ENCODE data around the gene ARID1B.
A peak's percentile ranks its signal among the peaks of the same experiment; 100 is the strongest.

Gene ARID1B

GRCh38 chr6:157221817-157222175 is 444.6 kb downstream of the ARID1B start:
- Mint-ChIP-seq H3K4me3 (peak overlapping the region; percentile 76), H3K27ac (no peak overlapping the region), H3K36me3 (no peaks in the 10 kb centered on the region), H3K4me1 (peaks cover 24% of the 10 kb centered on the region), H3K9me3 (no peaks in the 10 kb centered on the region), H3K27me3 (no peaks in the 10 kb centered on the region)
- DNase-seq (ENCODE audit: low spot score in 2 of 2) (no peak), ATAC-seq (ENCODE audit: low read depth) (no peak)

GRCh38 chr6:157222201-157222981 is 445.2 kb downstream of the ARID1B start:
- H3K27me3 Mint-ChIP-seq = peaks cover 2% of the 10 kb centered on the region
- peak overlapping the region; percentile 87 for H3K4me3 Mint-ChIP-seq
- ATAC-seq (ENCODE audit: low read depth) (peak; percentile 17), DNase-seq (ENCODE audit: low spot score in 2 of 2) (no peak)
- H3K9me3 Mint-ChIP-seq = no peaks in the 10 kb centered on the region
- H3K36me3 Mint-ChIP-seq = no peaks in the 10 kb centered on the region
- peaks cover 29% of the 10 kb centered on the region for H3K4me1 Mint-ChIP-seq
- peak overlapping the region; percentile 9 for H3K27ac Mint-ChIP-seq

GRCh38 chr6:157223021-157223430 is 445.8 kb downstream of the ARID1B start:
- Mint-ChIP-seq H3K4me3 (peak overlapping the region; percentile 87), H3K4me1 (peaks cover 34% of the 10 kb centered on the region), H3K9me3 (no peaks in the 10 kb centered on the region), H3K27me3 (peaks cover 2% of the 10 kb centered on the region), H3K27ac (peak overlapping the region; percentile 9), H3K36me3 (no peaks in the 10 kb centered on the region)
- DNase-seq (ENCODE audit: low spot score in 2 of 2) (peak in 1 of 2 donors; percentile 42), ATAC-seq (ENCODE audit: low read depth) (peak; percentile 56)

- DNase-seq (ENCODE audit: low spot score in 2 of 2) = no peak
- peaks cover 34% of the 10 kb centered on the region for H3K4me1 Mint-ChIP-seq
- peaks cover 2% of the 10 kb centered on the region for H3K27me3 Mint-ChIP-seq
- no peaks in the 10 kb centered on the region for H3K36me3 Mint-ChIP-seq
- H3K4me3 Mint-ChIP-seq = peak overlapping the region; percentile 87
- peak; percentile 7 for ATAC-seq (ENCODE audit: low read depth)
- H3K27ac Mint-ChIP-seq = no peak overlapping the region
- no peaks in the 10 kb centered on the region for H3K9me3 Mint-ChIP-seq
Measured at GRCh38 chr6:157223511-157223910, 446.3 kb downstream of the ARID1B start.

- no peaks in the 10 kb centered on the region for H3K36me3 Mint-ChIP-seq
Measured at GRCh38 chr6:157224178-157224950, 447.2 kb downstream of the ARID1B start.

GRCh38 chr6:157224951-157225574 is 447.9 kb downstream of the ARID1B start:
- H3K27me3 Mint-ChIP-seq = peaks cover 8% of the 10 kb centered on the region
- ATAC-seq (ENCODE audit: low read depth) (no peak), DNase-seq (ENCODE audit: low spot score in 2 of 2) (no peak)
- H3K9me3 Mint-ChIP-seq = no peaks in the 10 kb centered on the region
- H3K27ac Mint-ChIP-seq = no peak overlapping the region
- H3K4me1 Mint-ChIP-seq = peaks cover 40% of the 10 kb centered on the region
- no peak overlapping the region for H3K4me3 Mint-ChIP-seq
- no peaks in the 10 kb centered on the region for H3K36me3 Mint-ChIP-seq

More at GRCh38 chr6:157224178-157224950, 447.2 kb downstream of the ARID1B start:
- H3K27me3 Mint-ChIP-seq = peaks cover 5% of the 10 kb centered on the region
- H3K27ac Mint-ChIP-seq = no peak overlapping the region
- peak; percentile 46 for ATAC-seq (ENCODE audit: low read depth)
- no peaks in the 10 kb centered on the region for H3K9me3 Mint-ChIP-seq
- peak overlapping the region; percentile 87 for H3K4me3 Mint-ChIP-seq
- peaks cover 37% of the 10 kb centered on the region for H3K4me1 Mint-ChIP-seq
- peak in 1 of 2 donors; percentile 49 for DNase-seq (ENCODE audit: low spot score in 2 of 2)

- H3K4me1 Mint-ChIP-seq = peaks cover 40% of the 10 kb centered on the region
- H3K36me3 Mint-ChIP-seq = no peaks in the 10 kb centered on the region
- no peak overlapping the region for H3K4me3 Mint-ChIP-seq
- DNase-seq (ENCODE audit: low spot score in 2 of 2) (no peak), ATAC-seq (ENCODE audit: low read depth) (no peak)
- H3K27ac Mint-ChIP-seq = no peak overlapping the region
- peaks cover 8% of the 10 kb centered on the region for H3K27me3 Mint-ChIP-seq
- no peaks in the 10 kb centered on the region for H3K9me3 Mint-ChIP-seq
Measured at GRCh38 chr6:157225575-157225995, 448.4 kb downstream of the ARID1B start.

GRCh38 chr6:157226026-157226625 is 448.9 kb downstream of the ARID1B start:
- ATAC-seq (ENCODE audit: low read depth) (no peak), DNase-seq (ENCODE audit: low spot score in 2 of 2) (no peak)
- Mint-ChIP-seq H3K4me3 (no peak overlapping the region), H3K27me3 (peaks cover 8% of the 10 kb centered on the region), H3K27ac (no peak overlapping the region), H3K9me3 (no peaks in the 10 kb centered on the region), H3K36me3 (no peaks in the 10 kb centered on the region), H3K4me1 (peaks cover 40% of the 10 kb centered on the region)

GRCh38 chr6:157226761-157227160 is 449.6 kb downstream of the ARID1B start:
- H3K4me3 Mint-ChIP-seq = no peak overlapping the region
- no peaks in the 10 kb centered on the region for H3K36me3 Mint-ChIP-seq
- DNase-seq (ENCODE audit: low spot score in 2 of 2) (no peak), ATAC-seq (ENCODE audit: low read depth) (no peak)
- H3K9me3 Mint-ChIP-seq = no peaks in the 10 kb centered on the region
- peaks cover 10% of the 10 kb centered on the region for H3K27me3 Mint-ChIP-seq
- peaks cover 36% of the 10 kb centered on the region for H3K4me1 Mint-ChIP-seq
- H3K27ac Mint-ChIP-seq = no peak overlapping the region

GRCh38 chr6:157227202-157228166 is 450.3 kb downstream of the ARID1B start:
- ATAC-seq (ENCODE audit: low read depth) (no peak), DNase-seq (ENCODE audit: low spot score in 2 of 2) (no peak)
- no peak overlapping the region for H3K4me3 Mint-ChIP-seq
- peaks cover 14% of the 10 kb centered on the region for H3K27me3 Mint-ChIP-seq
- peaks cover 33% of the 10 kb centered on the region for H3K4me1 Mint-ChIP-seq
- no peak overlapping the region for H3K27ac Mint-ChIP-seq
- H3K36me3 Mint-ChIP-seq = no peaks in the 10 kb centered on the region
- no peaks in the 10 kb centered on the region for H3K9me3 Mint-ChIP-seq

- Mint-ChIP-seq H3K27ac (no peak overlapping the region), H3K4me3 (no peak overlapping the region), H3K9me3 (no peaks in the 10 kb centered on the region), H3K36me3 (no peaks in the 10 kb centered on the region), H3K27me3 (peaks cover 22% of the 10 kb centered on the region), H3K4me1 (peaks cover 24% of the 10 kb centered on the region)
- DNase-seq (ENCODE audit: low spot score in 2 of 2) (no peak), ATAC-seq (ENCODE audit: low read depth) (no peak)
Measured at GRCh38 chr6:157228426-157229131, 451.4 kb downstream of the ARID1B start.

- peaks cover 18% of the 10 kb centered on the region for H3K4me1 Mint-ChIP-seq
- no peak overlapping the region for H3K27ac Mint-ChIP-seq
- ATAC-seq (ENCODE audit: low read depth) = peak; percentile 30
- H3K9me3 Mint-ChIP-seq = no peaks in the 10 kb centered on the region
- DNase-seq (ENCODE audit: low spot score in 2 of 2) = no peak
- no peak overlapping the region for H3K4me3 Mint-ChIP-seq
- H3K27me3 Mint-ChIP-seq = peaks cover 27% of the 10 kb centered on the region
- no peaks in the 10 kb centered on the region for H3K36me3 Mint-ChIP-seq
Measured at GRCh38 chr6:157229132-157229618, 452.0 kb downstream of the ARID1B start.
